ENCODE data around the gene PEF1.

Gene PEF1, protein sequence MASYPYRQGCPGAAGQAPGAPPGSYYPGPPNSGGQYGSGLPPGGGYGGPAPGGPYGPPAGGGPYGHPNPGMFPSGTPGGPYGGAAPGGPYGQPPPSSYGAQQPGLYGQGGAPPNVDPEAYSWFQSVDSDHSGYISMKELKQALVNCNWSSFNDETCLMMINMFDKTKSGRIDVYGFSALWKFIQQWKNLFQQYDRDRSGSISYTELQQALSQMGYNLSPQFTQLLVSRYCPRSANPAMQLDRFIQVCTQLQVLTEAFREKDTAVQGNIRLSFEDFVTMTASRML

GRCh38 chr1:31644560-31645273, at the start of gene PEF1:
Gene PEF1, minus strand, starts transcription at chr1:31644876. Its CDS starts 12 bp downstream, at chr1:31644864.
- peak within 1 kb of the TSS; percentile 93 for H3K4me3 ChIP-seq (ENCODE audit: low read length)
- no peak for TF ChIP-seq ZNF274 (IDR thresholded peaks at IDR 0.05; ENCODE audit: low read depth, low read length)

GRCh38 chr1:31693231-31693630, 48.6 kb upstream of the PEF1 start:
- no peak overlapping the region for H3K4me3 ChIP-seq (ENCODE audit: low read length)
- TF ChIP-seq ZNF274 (IDR thresholded peaks at IDR 0.05; ENCODE audit: low read depth, low read length), result no peak

DNA sequence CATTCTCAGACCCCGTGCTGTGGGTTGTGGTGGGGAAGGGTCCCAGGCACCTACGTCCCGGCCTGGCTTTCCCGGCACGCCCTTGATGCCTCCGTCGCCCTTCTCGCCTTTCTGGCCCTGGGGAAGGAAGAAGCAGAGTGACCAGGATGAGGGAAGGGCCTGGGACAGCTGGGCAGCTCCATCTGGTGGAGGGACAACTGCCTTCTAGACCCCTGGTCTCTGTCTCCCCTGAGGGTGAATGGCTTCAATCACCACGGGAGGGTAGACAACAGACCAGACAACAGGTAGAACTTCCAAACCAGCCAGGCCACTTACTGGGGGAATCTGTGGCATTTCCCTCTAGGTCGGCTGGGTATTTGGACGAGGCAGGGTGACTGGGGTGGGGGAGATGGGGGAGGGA, 47.3 kb upstream of the PEF1 start:
- no peak overlapping the region for H3K4me3 ChIP-seq (ENCODE audit: low read length)
- TF ChIP-seq ZNF274 (IDR thresholded peaks at IDR 0.05; ENCODE audit: low read depth, low read length), result no peak

GRCh38 chr1:31691446-31691845, 46.8 kb upstream of the PEF1 start:
- no peak for TF ChIP-seq ZNF274 (IDR thresholded peaks at IDR 0.05; ENCODE audit: low read depth, low read length)
- no peak overlapping the region for H3K4me3 ChIP-seq (ENCODE audit: low read length)

DNA sequence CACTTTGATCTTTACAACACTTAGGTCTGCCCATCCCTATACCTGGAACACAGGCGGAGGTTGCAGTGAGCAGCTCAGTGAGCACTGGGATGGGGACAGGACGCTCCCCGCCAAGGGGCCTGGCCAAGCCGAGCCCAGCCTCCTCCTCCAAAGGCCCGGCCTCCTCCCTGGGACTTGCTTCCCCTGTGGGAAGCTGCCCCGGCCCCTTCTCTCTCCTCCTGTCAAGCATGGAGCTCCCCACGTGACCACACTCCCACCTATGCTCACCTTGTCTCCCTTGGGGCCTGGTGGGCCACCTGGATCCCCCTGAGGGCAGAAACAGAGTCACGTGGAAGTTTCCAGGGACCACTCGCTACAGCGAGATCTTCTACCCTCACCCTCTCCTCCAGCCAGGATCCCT, 46.2 kb upstream of the PEF1 start:
- no peak overlapping the region for H3K4me3 ChIP-seq (ENCODE audit: low read length)
- TF ChIP-seq ZNF274 (IDR thresholded peaks at IDR 0.05; ENCODE audit: low read depth, low read length), result no peak

DNA sequence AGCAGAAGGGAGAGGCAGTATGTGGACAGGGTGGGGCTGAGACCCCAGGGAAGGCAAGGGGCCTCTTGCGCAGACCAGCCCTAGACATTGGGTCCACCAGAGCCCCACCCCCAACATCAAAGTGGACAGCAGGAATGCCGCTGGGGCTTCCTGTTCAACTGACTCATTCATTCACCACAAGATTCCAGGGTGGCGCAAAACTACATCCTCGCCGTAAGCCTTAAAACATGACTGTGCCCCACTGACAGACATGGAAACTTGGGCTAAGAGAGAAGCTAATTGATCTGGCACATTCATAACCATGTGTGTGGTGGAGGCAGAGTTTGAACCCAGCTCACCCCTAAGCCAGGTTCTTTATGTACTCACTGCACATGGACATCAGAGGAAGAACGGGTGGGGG, 45.2 kb upstream of the PEF1 start:
- TF ChIP-seq ZNF274 (IDR thresholded peaks at IDR 0.05; ENCODE audit: low read depth, low read length), result no peak
- no peak overlapping the region for H3K4me3 ChIP-seq (ENCODE audit: low read length)

GRCh38 chr1:31689379-31689778, 44.7 kb upstream of the PEF1 start:
- H3K4me3 ChIP-seq (ENCODE audit: low read length), result no peak overlapping the region
- TF ChIP-seq ZNF274 (IDR thresholded peaks at IDR 0.05; ENCODE audit: low read depth, low read length), result no peak

- H3K4me3 ChIP-seq (ENCODE audit: low read length), result no peak overlapping the region
- no peak for TF ChIP-seq ZNF274 (IDR thresholded peaks at IDR 0.05; ENCODE audit: low read depth, low read length)
Observed at GRCh38 chr1:31688233-31688918, 43.7 kb upstream of the PEF1 start.

DNA sequence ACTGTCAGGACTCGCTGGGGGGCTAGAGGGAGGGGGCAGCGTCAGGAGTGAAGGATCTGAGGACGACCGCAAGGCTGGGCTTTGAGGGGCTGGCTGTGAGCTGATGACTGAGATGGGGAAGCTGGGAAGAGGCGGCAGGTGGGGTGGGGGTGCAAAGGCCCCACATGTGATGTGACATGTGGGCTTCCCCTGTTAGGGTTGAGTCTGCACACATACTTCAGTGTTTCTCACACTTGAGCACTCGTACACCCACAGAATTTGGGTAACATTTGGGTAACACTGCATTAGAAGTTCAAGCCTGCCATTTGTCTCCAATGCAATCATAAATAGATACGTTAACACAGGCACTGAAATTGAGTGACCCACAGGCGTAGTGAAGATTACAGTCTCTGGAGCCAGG, 42.9 kb upstream of the PEF1 start:
- no peak for TF ChIP-seq ZNF274 (IDR thresholded peaks at IDR 0.05; ENCODE audit: low read depth, low read length)
- H3K4me3 ChIP-seq (ENCODE audit: low read length), result no peak overlapping the region

GRCh38 chr1:31685795-31686194, 41.1 kb upstream of the PEF1 start:
- no peak overlapping the region for H3K4me3 ChIP-seq (ENCODE audit: low read length)
- no peak for TF ChIP-seq ZNF274 (IDR thresholded peaks at IDR 0.05; ENCODE audit: low read depth, low read length)

DNA sequence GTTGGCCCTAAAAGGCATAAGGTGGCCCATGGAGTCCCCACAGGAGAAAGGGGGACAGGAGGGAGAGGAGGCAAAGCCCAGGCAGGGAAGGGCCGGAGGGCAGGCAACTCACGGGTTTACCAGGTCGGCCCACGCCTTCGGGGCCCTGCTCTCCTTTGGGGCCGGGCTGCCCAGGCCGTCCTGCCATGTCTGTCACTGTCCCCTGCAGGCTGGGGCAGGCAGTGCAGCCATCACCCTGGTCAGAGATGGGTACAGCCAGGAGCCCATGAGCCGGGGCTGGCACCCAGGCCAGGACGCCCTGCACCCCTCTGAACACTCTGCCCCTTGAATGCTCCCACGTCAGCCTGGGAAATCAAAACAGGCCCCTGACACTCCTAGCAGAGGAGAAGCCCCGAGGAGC, 39.3 kb upstream of the PEF1 start:
- no peak for TF ChIP-seq ZNF274 (IDR thresholded peaks at IDR 0.05; ENCODE audit: low read depth, low read length)

DNA sequence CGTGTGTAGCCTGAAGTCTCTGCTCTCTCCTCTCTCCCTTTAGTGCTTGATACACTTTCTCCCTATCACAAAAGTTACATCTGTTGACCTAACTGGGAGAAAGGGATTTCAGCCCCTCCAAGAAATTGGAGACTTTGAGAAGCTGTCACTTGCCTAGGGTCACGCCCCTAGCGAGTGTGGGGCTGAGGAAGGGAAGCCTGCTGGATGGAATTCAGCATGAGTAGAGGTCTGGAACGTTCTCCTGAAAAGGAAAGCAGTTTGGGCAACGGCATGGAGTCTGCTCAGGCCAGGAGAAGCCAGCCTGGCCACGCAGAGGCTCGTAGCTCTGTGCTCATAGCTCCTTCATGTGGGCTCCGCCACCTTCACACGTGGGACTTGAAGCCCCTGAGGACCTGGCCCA, 36.7 kb upstream of the PEF1 start:
- H3K4me3 ChIP-seq (ENCODE audit: low read length), result no peak overlapping the region
- TF ChIP-seq ZNF274 (IDR thresholded peaks at IDR 0.05; ENCODE audit: low read depth, low read length), result no peak

More for the DNA sequence above, 39.3 kb upstream of the PEF1 start:
- no peak overlapping the region for H3K4me3 ChIP-seq (ENCODE audit: low read length)

- TF ChIP-seq ZNF274 (IDR thresholded peaks at IDR 0.05; ENCODE audit: low read depth, low read length), result no peak
- no peak overlapping the region for H3K4me3 ChIP-seq (ENCODE audit: low read length)
Observed at GRCh38 chr1:31679676-31680230, 35.1 kb upstream of the PEF1 start.

GRCh38 chr1:31679091-31679490, 34.4 kb upstream of the PEF1 start:
- no peak for TF ChIP-seq ZNF274 (IDR thresholded peaks at IDR 0.05; ENCODE audit: low read depth, low read length)
- no peak overlapping the region for H3K4me3 ChIP-seq (ENCODE audit: low read length)

DNA sequence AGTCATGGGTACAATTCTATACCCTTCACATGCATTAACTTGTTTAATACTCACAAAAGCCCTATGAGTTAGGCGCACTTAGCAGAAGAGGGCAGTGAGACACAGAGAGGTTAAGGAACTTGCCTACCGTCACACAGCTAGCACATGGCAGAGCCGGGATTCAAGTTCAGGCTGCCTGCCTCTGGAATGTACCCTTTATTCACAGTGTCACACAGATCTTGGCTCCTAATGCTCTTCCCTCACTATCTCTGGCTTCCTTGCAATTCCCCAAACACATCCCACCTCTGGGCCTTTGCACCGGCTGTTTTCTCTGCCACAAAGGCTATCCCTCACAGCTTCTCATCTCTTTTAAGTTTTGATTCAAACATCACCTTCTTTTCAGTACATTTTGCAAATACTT, 34.0 kb upstream of the PEF1 start:
- no peak for TF ChIP-seq ZNF274 (IDR thresholded peaks at IDR 0.05; ENCODE audit: low read depth, low read length)
- H3K4me3 ChIP-seq (ENCODE audit: low read length), result no peak overlapping the region
